HCT116 (cell line): ENCODE measurements around the gene CRADD. TPM values are rescaled to one million over a fixed set of nuclear protein-coding genes. Genes with fewer than 3 reads are reported as not detected.

Experiments used
- ATAC-seq: fragments of 200-7000 bp; cut with Tn5 transposase; 2 replicates; pipeline ENCODE4 v1.9.1; 2020; ENCODE audit warnings: mild to moderate bottlenecking, moderate library complexity
- BruUV-seq: library from RNA; stranded (reverse); fragments of 400-500 nt; replicated peaks from 2 replicates; lab custom pipeline; 2021; lab: Mats Ljungman, UMichigan
- CTCF ChIA-PET: fragments of 300-600 bp; sonication (Branson Sonifier 250); formaldehyde crosslinking; loops from one replicate; lab custom pipeline; 2021; ENCODE audit warnings: antibody characterized with exemption; lab: Charles Lee
- POLR2A ChIA-PET: fragments of 300-600, 350-600 bp; sonication (Branson Sonifier 250); formaldehyde crosslinking; loops from one replicate; lab custom pipeline; 2021; ENCODE audit warnings: antibody characterized with exemption; lab: Charles Lee
- RAD21 ChIA-PET, 2 experiments: fragments of 300-600 bp; sonication (Branson Sonifier 250); formaldehyde crosslinking; loops; one replicate each; lab custom pipeline; 2023; ENCODE audit warnings: low total read pairs in 2 of 2; ENCODE audit not compliant: uncharacterized antibody in 2 of 2, unreplicated experiment in 2 of 2, low non-redundant PET in 1 of 2; lab: Charles Lee
- DNase-seq: peaks from one replicate; pipeline ENCODE4 v3.0.0-alpha.2; 2010; ENCODE audit warnings: low read depth, low spot score
- H2AFZ ChIP-seq: fragments of 200-600 bp; shearing (Covaris generic), sonication (generic); 2 replicates; pipeline ENCODE4 v1.6.1; 2017; ENCODE audit warnings: low read depth, mixed run types, mixed read lengths, antibody characterized with exemption, low read length; ENCODE audit not compliant: poor library complexity, severe bottlenecking
- H3K27ac ChIP-seq: 2 replicates; pipeline ENCODE4 v1.5.1; 2012; ENCODE audit warnings: low read depth, low read length
- H3K27me3 ChIP-seq: fragments of 200-600 bp; sonication (generic); 2 replicates; pipeline ENCODE4 v1.6.1; 2016; ENCODE audit warnings: mixed run types, low read length, mixed read lengths; ENCODE audit not compliant: insufficient read depth
- H3K36me3 ChIP-seq, 2 experiments: fragments of 200-500 bp in 1 of 2; fragments of 200-600 bp in 1 of 2; sonication (Bioruptor generic) in 1 of 2; sonication (generic) in 1 of 2; 2 replicates each; pipeline versions ENCODE4 v1.5.1 to v1.6.1; 2014 to 2016; ENCODE audit warnings: low read length in 2 of 2, inconsistent platforms in 1 of 2, mixed read lengths in 1 of 2, mixed run types in 1 of 2; ENCODE audit not compliant: insufficient read depth in 2 of 2, control insufficient read depth in 1 of 2
- H3K4me1 ChIP-seq, 2 experiments: fragments of 200-600 bp in 1 of 2; sonication (generic) in 1 of 2; 2 replicates each; pipeline versions ENCODE4 v1.5.1 to v1.6.1; 2012 to 2017; ENCODE audit warnings: low read length in 2 of 2, inconsistent platforms in 1 of 2, mild to moderate bottlenecking in 1 of 2, mixed read lengths in 1 of 2, mixed run types in 1 of 2, moderate library complexity in 1 of 2; ENCODE audit not compliant: insufficient read depth in 2 of 2, control insufficient read depth in 1 of 2
- H3K4me2 ChIP-seq: fragments of 200-600 bp; sonication (generic); 2 replicates; pipeline ENCODE4 v1.6.1; 2017; ENCODE audit warnings: mixed run types, low read length, mixed read lengths
- H3K4me3 ChIP-seq, 2 experiments: fragments of 200-600 bp in 1 of 2; sonication (generic) in 1 of 2; replicated peaks in 1 of 2; 2 replicates each; pipeline ENCODE4 v1.5.1; 2011 to 2016; ENCODE audit warnings: low read length in 2 of 2, control low read depth in 1 of 2, low read depth in 1 of 2, mild to moderate bottlenecking in 1 of 2, mixed read lengths in 1 of 2, mixed run types in 1 of 2
- H3K79me2 ChIP-seq: fragments of 200-600 bp; sonication (generic); 2 replicates; pipeline ENCODE4 v1.6.1; 2017; ENCODE audit warnings: mild to moderate bottlenecking, mixed run types, low read length, moderate library complexity, mixed read lengths; ENCODE audit not compliant: insufficient read depth
- H3K9ac ChIP-seq: fragments of 200-600 bp; sonication (generic); 2 replicates; pipeline ENCODE4 v1.6.1; 2016; ENCODE audit warnings: low read length, mixed read lengths
- H3K9me2 ChIP-seq: fragments of 200-600 bp; sonication (generic), shearing (Covaris generic); 2 replicates; pipeline ENCODE4 v1.6.1; 2017; ENCODE audit warnings: mixed run types, mild to moderate bottlenecking, moderate library complexity; ENCODE audit not compliant: insufficient read depth
- H3K9me3 ChIP-seq, 2 experiments: fragments of 200-500 bp in 1 of 2; fragments of 200-600 bp in 1 of 2; sonication (Bioruptor generic) in 1 of 2; sonication (generic) in 1 of 2; 2 replicates each; pipeline ENCODE4 v1.6.1; 2014 to 2017; ENCODE audit warnings: low read length in 2 of 2, mixed read lengths in 2 of 2, inconsistent platforms in 1 of 2, low read depth in 1 of 2, mild to moderate bottlenecking in 1 of 2, mixed run types in 1 of 2, moderate library complexity in 1 of 2; ENCODE audit not compliant: control insufficient read depth in 1 of 2, insufficient read depth in 1 of 2
- H4K20me1 ChIP-seq: fragments of 200-600 bp; sonication (generic), shearing (Covaris generic); 2 replicates; pipeline ENCODE4 v1.6.1; 2017; ENCODE audit warnings: mixed run types, mild to moderate bottlenecking, moderate library complexity; ENCODE audit not compliant: insufficient read depth
- CEBPB ChIP-seq: IDR thresholded peaks from 2 replicates; pipeline ENCODE4 v1.6.1; 2012; ENCODE audit warnings: low read depth
- CTCF ChIP-seq, 3 experiments: fragments of 200-600 bp in 1 of 3; sonication (generic) in 1 of 3; IDR thresholded peaks in 2 of 3; conservative IDR thresholded peaks in 1 of 3; 2 replicates each; pipeline ENCODE4 v1.5.1; 2012 to 2017; ENCODE audit warnings: low read depth in 2 of 3, low read length in 2 of 3, antibody characterized with exemption in 1 of 3, borderline replicate concordance in 1 of 3, control low read depth in 1 of 3, mild to moderate bottlenecking in 1 of 3, mixed read lengths in 1 of 3, mixed run types in 1 of 3, moderate library complexity in 1 of 3; ENCODE audit not compliant: insufficient read depth in 1 of 3
- EGR1 ChIP-seq: IDR thresholded peaks from 2 replicates; pipeline ENCODE4 v1.6.1; 2012; ENCODE audit warnings: low read depth
- EZH2 ChIP-seq: fragments of 200-600 bp; sonication (generic); IDR thresholded peaks from 2 replicates; pipeline ENCODE4 v1.6.1; 2017; ENCODE audit warnings: antibody characterized with exemption, mixed run types
- FOSL1 ChIP-seq: IDR thresholded peaks from 2 replicates; pipeline ENCODE4 v1.6.1; 2012; ENCODE audit warnings: low read depth
- MAX ChIP-seq: IDR thresholded peaks from 2 replicates; pipeline ENCODE4 v1.6.1; 2012
- POLR2A ChIP-seq: IDR thresholded peaks from 2 replicates; pipeline ENCODE4 v1.7.0; 2011; ENCODE audit warnings: borderline replicate concordance; ENCODE audit not compliant: insufficient read depth, insufficient read length; ENCODE audit errors: extremely low read depth
- POLR2AphosphoS5 ChIP-seq: IDR thresholded peaks from 2 replicates; pipeline ENCODE4 v1.6.1; 2011; ENCODE audit warnings: mild to moderate bottlenecking, low read depth, low read length, moderate library complexity
- RAD21 ChIP-seq: IDR thresholded peaks from 2 replicates; pipeline ENCODE4 v1.6.1; 2012; ENCODE audit warnings: low read depth, mild to moderate bottlenecking
- SRF ChIP-seq: IDR thresholded peaks from 2 replicates; pipeline ENCODE4 v1.6.1; 2012; ENCODE audit warnings: low read depth
- TCF7L2 ChIP-seq: IDR thresholded peaks from 2 replicates; pipeline ENCODE4 v1.7.0; 2011; ENCODE audit warnings: borderline replicate concordance, inconsistent platforms; ENCODE audit not compliant: insufficient read depth, insufficient read length; ENCODE audit errors: extremely low read depth
- ZFX ChIP-seq: fragments of 450-650 bp; IDR thresholded peaks from 2 replicates; pipeline ENCODE4 v1.6.1; 2017
- intact Hi-C: fragments of 100-400 bp; cut with micrococcal nuclease; formaldehyde crosslinking; loops from 2 replicates; pipeline ENCODE4 v1.10.0; 2022
- total RNA-seq: library from RNA; stranded (reverse); gene quantifications from one replicate; pipeline ENCODE4 v1.2.1, GENCODE V29; 2021; ENCODE audit not compliant: unreplicated experiment
- TF ChIP-seq, protein P1 (sequence below): IDR thresholded peaks from 2 replicates; pipeline ENCODE4 v1.6.1; 2011; ENCODE audit warnings: mild to moderate bottlenecking, low read length, moderate library complexity; ENCODE audit not compliant: insufficient replicate concordance; ENCODE audit errors: extremely low read depth

The CRADD gene
- total RNA-seq, 1 experiment from 2014 or later = 12.2 TPM

GRCh38 chr12:93636708-93637107, 40.5 kb upstream of the CRADD start:
- no peak overlapping the region for H3K4me3 ChIP-seq
- RAD21 ChIA-PET = no interaction called here
- H3K9me3 ChIP-seq = peaks cover 0 to 5% of the 10 kb centered on the region in 2 experiments; a peak in 1 of 4 replicates
- H2AFZ ChIP-seq = no peak overlapping the region
- no TSS peak for BruUV-seq
- H3K27me3 ChIP-seq = no peaks in the 10 kb centered on the region; the same call in 1 of the 2 replicates
- no peak for TF ChIP-seq EZH2
- TF ChIP-seq MAX = no peak
- TF ChIP-seq EGR1 = no peak
- no peak for TF ChIP-seq POLR2A
- no peak for TF ChIP-seq SRF
- no peak for TF ChIP-seq POLR2AphosphoS5
- no peak for TF ChIP-seq RAD21
- no peak for TF ChIP-seq CTCF (IDR thresholded peaks at IDR 0.05 in 2 of 3, conservative IDR thresholded peaks at IDR 0.05 in 1 of 3; ENCODE audit: borderline replicate concordance in 1 of 3, insufficient read depth in 1 of 3, low read depth in 2 of 3, low read length in 2 of 3)
- H3K36me3 ChIP-seq = no peaks in the 10 kb centered on the region
- no peaks in the 10 kb centered on the region for H3K79me2 ChIP-seq
- intact Hi-C loops = no loop called here
- H3K9ac ChIP-seq = no peak overlapping the region
- DNase-seq (no peak), ATAC-seq (no peak)
- no peak overlapping the region for H3K4me2 ChIP-seq
- H3K4me1 ChIP-seq = no peaks in the 10 kb centered on the region
- no peaks in the 10 kb centered on the region for H3K9me2 ChIP-seq
- POLR2A ChIA-PET = no interaction called here
- no peaks in the 10 kb centered on the region for H4K20me1 ChIP-seq
- H3K27ac ChIP-seq = no peak overlapping the region
- CTCF ChIA-PET = no interaction called here

DNA sequence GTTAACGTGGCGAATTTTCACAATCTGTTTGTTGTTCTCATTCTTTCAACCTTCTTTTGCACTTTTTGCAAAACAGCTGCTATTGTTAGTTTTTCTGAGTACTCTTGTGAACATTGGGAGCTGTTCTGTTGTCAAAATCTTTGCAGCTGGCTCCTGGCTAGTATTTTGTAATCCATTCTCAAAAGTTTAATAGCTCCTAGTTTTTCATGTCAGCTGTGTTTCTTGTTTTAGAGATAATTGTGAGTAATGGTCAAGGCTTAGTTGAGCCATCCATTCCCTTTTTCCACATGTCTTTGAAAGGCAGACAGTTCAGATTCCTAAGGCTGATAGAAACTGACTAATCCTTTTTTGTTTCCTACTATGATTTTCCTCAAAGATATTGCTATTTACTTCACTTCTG, 39.1 kb upstream of the CRADD start:
- H3K4me2 ChIP-seq = no peak overlapping the region
- H3K4me1 ChIP-seq = no peaks in the 10 kb centered on the region
- no peak overlapping the region for H2AFZ ChIP-seq
- H3K9me3 ChIP-seq = no peaks in the 10 kb centered on the region
- no peaks in the 10 kb centered on the region for H3K36me3 ChIP-seq
- ATAC-seq (no peak), DNase-seq (no peak)
- H3K27ac ChIP-seq = no peak overlapping the region
- intact Hi-C loops = no loop called here
- ChIA-PET POLR2A (no interaction called here), CTCF (no interaction called here), RAD21 (no interaction called here)
- H3K27me3 ChIP-seq = no peaks in the 10 kb centered on the region; the same call in 1 of the 2 replicates
- no peaks in the 10 kb centered on the region for H3K79me2 ChIP-seq
- H3K9ac ChIP-seq = no peak overlapping the region
- TF ChIP-seq RAD21 (no peak), ZFX (no peak), CEBPB (no peak), FOSL1 (no peak), TCF7L2 (no peak)
- TF ChIP-seq, protein P1, sequence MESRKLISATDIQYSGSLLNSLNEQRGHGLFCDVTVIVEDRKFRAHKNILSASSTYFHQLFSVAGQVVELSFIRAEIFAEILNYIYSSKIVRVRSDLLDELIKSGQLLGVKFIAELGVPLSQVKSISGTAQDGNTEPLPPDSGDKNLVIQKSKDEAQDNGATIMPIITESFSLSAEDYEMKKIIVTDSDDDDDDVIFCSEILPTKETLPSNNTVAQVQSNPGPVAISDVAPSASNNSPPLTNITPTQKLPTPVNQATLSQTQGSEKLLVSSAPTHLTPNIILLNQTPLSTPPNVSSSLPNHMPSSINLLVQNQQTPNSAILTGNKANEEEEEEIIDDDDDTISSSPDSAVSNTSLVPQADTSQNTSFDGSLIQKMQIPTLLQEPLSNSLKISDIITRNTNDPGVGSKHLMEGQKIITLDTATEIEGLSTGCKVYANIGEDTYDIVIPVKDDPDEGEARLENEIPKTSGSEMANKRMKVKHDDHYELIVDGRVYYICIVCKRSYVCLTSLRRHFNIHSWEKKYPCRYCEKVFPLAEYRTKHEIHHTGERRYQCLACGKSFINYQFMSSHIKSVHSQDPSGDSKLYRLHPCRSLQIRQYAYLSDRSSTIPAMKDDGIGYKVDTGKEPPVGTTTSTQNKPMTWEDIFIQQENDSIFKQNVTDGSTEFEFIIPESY = no peak
- no peaks in the 10 kb centered on the region for H4K20me1 ChIP-seq
- BruUV-seq = no TSS peak
- no peak overlapping the region for H3K4me3 ChIP-seq
- no peaks in the 10 kb centered on the region for H3K9me2 ChIP-seq
